Adipose tissue (tissue), 3 donors: ENCODE data around the gene DAPK1. TPM values are rescaled to one million over a fixed set of nuclear protein-coding genes. Genes with fewer than 3 reads are reported as not detected.

Experiments
- H3K27ac ChIP-seq: one replicate; pipeline ENCODE4 v1.5.1; 2013; ENCODE audit warnings: low read depth, low read length
- WGBS, 3 donors: extraction: QIAGEN DNeasy Blood & Tissue Kit; methylation state at CpG; one replicate each; pipeline ENCODE4 v1.1.7; 2013; 5-methylcytosine and 5-hydroxymethylcytosine counted together
- polyA plus RNA-seq, 3 donors: library from polyadenylated mRNA; stranded (reverse); fragments of 200-250 nt; gene quantifications; one replicate each; pipeline ENCODE4 v1.2.3, GENCODE V29; 2013
- donor health status: healthy with polysubstance abuse.
- donor health status: Bipolar disorder and iron deficiency.
- donor health status: healthy.

Gene DAPK1
- polyA plus RNA-seq, 3 donors, result 7.4 to 39.8 (median 12.8) TPM

GRCh38 chr9:87556039-87556438 is 58.4 kb downstream of the DAPK1 start:
- WGBS, 3 donors, result 42 to 67% (median 47%) methylated on average over 7 of the region's 7 CpGs
- H3K27ac ChIP-seq, result no peak overlapping the region

- H3K27ac ChIP-seq, result no peak overlapping the region
- WGBS, 3 donors, result 45 to 72% (median 52%) methylated on average over 6 of the region's 6 CpGs
Observed at GRCh38 chr9:87556821-87557220, 59.2 kb downstream of the DAPK1 start.

GRCh38 chr9:87557996-87558395 is 60.3 kb downstream of the DAPK1 start:
- 41 to 53% (median 42%) methylated on average over 1 of the region's 1 CpG for WGBS, 3 donors

GRCh38 chr9:87558606-87559190 is 61.0 kb downstream of the DAPK1 start:
- WGBS, 3 donors, result 72 to 90% (median 82%) methylated on average over 5 of the region's 5 CpGs
- H3K27ac ChIP-seq, result no peak overlapping the region

More at GRCh38 chr9:87557996-87558395, 60.3 kb downstream of the DAPK1 start:
- no peak overlapping the region for H3K27ac ChIP-seq

- WGBS, 3 donors, result 70 to 91% (median 82%) methylated on average over 7 of the region's 7 CpGs
- H3K27ac ChIP-seq, result no peak overlapping the region
Observed at GRCh38 chr9:87562062-87562461, 64.4 kb downstream of the DAPK1 start.

- 68 to 97% (median 96%) methylated on average over 2 of the region's 2 CpGs for WGBS, 3 donors
- H3K27ac ChIP-seq, result no peak overlapping the region
Observed at GRCh38 chr9:87562530-87563170, 65.0 kb downstream of the DAPK1 start.

GRCh38 chr9:87564111-87564510 is 66.4 kb downstream of the DAPK1 start:
- H3K27ac ChIP-seq, result no peak overlapping the region
- 78 to 88% (median 85%) methylated on average over 1 of the region's 1 CpG for WGBS, 3 donors

- 47 to 74% (median 60%) methylated on average over 4 of the region's 4 CpGs for WGBS, 3 donors
- H3K27ac ChIP-seq, result no peak overlapping the region
Observed at GRCh38 chr9:87564791-87565241, 67.1 kb downstream of the DAPK1 start.

GRCh38 chr9:87567001-87567400 is 69.3 kb downstream of the DAPK1 start:
- WGBS, 3 donors, result 10 to 43% (median 40%) methylated on average over 4 of the region's 4 CpGs
- no peak overlapping the region for H3K27ac ChIP-seq

GRCh38 chr9:87567571-87567970 is 69.9 kb downstream of the DAPK1 start:
- 81 to 86% (median 86%) methylated on average over 7 of the region's 7 CpGs for WGBS, 3 donors
- no peak overlapping the region for H3K27ac ChIP-seq

- H3K27ac ChIP-seq, result no peak overlapping the region
- 77 to 89% (median 87%) methylated on average over 9 of the region's 9 CpGs for WGBS, 3 donors
Observed at GRCh38 chr9:87567983-87568382, 70.3 kb downstream of the DAPK1 start.

GRCh38 chr9:87568401-87568800 is 70.7 kb downstream of the DAPK1 start:
- 92 to 95% (median 95%) methylated on average over 3 of the region's 3 CpGs for WGBS, 3 donors
- no peak overlapping the region for H3K27ac ChIP-seq

- 50 to 84% (median 84%) methylated on average over 6 of the region's 6 CpGs for WGBS, 3 donors
- H3K27ac ChIP-seq, result no peak overlapping the region
Observed at GRCh38 chr9:87569008-87569509, 71.4 kb downstream of the DAPK1 start.

- H3K27ac ChIP-seq, result no peak overlapping the region
Observed at GRCh38 chr9:87569518-87569917, 71.9 kb downstream of the DAPK1 start.

GRCh38 chr9:87570000-87570908 is 72.6 kb downstream of the DAPK1 start:
- H3K27ac ChIP-seq, result no peak overlapping the region
- WGBS, 3 donors, result 32 to 83% (median 81%) methylated on average over 3 of the region's 3 CpGs

More at GRCh38 chr9:87569518-87569917, 71.9 kb downstream of the DAPK1 start:
- 5 to 9% (median 6%) methylated on average over 5 of the region's 5 CpGs for WGBS, 3 donors

- H3K27ac ChIP-seq, result no peak overlapping the region
- 91 to 97% (median 93%) methylated on average over 6 of the region's 6 CpGs for WGBS, 3 donors
Observed at GRCh38 chr9:87572719-87573118, 75.1 kb downstream of the DAPK1 start.

- no peak overlapping the region for H3K27ac ChIP-seq
- WGBS, 3 donors, result 90 to 95% (median 93%) methylated on average over 1 of the region's 1 CpG
Observed at GRCh38 chr9:87573841-87574342, 76.2 kb downstream of the DAPK1 start.

GRCh38 chr9:87577746-87578145 is 80.1 kb downstream of the DAPK1 start:
- H3K27ac ChIP-seq, result no peak overlapping the region
- 95 to 99% (median 96%) methylated on average over 7 of the region's 7 CpGs for WGBS, 3 donors

GRCh38 chr9:87578625-87579024 is 81.0 kb downstream of the DAPK1 start:
- H3K27ac ChIP-seq, result no peak overlapping the region
- WGBS, 3 donors, result 61 to 77% (median 74%) methylated on average over 2 of the region's 2 CpGs
